ENCODE results near the gene NIF3L1. TPM values are rescaled to one million over a fixed set of nuclear protein-coding genes. Genes with fewer than 3 reads are reported as not detected.

NIF3L1 gene
- total and polyA plus RNA-seq, 9 of the 15 experiments (the other 6 are each of a cell fraction or from before 2014, with no cell fraction given), result 26.7 to 89.5 (median 45.6) TPM

DNA sequence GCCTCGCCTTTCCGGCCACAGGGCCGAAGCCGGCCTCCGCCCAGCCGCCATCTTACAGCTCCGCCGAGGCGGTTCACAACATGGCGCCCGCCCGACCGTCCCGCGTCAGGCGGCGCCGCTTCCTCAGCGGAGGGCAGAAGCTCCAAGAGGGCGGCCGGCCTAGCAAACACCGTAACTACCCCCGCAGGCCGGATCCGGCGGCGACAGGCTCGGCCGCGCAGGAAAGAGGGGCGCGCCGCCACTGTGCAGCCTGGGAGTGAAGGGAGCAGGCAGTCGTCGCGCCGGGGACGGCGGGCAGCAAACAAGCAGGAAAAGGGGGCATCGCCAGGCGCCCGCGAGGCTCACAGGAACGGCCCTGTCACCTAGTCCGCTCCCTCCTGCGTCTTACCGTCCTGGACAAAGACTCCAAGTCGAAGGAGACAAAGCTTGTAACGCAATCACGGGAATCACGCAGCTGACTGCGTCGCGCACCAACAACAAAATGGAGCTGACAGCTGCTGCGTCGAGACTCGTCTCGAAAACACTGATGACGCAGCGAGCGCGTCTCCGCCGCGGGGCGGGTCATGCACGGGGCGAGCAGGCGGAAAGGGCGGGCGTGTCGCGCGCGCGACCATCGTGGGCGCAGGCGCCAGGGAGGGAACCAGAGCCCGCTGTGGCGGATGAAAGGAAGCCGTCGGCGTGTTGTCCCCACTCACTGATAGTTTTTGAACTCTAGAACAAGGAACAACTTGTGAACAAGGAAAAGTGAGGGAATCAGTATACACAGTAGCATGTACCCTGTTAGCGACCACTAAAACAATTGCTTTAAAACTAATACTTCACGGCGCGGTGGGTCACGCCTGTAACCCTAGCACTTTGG is 24.8 kb upstream of the NIF3L1 start, which contains the start of gene CLK1 (continued):
- TF ChIP-seq NCOA2 (IDR thresholded peaks at IDR 0.05; ENCODE audit: partially characterized antibody in 2 of 2) (no peak), HDAC2 (IDR thresholded peaks at IDR 0.05) (no peak), SIN3B (IDR thresholded peaks at IDR 0.05; ENCODE audit: low read depth) (0 out of 2 replicates have a peak, but pooled peaks have one; percentile 34), ZNF23 (CRISPR knock-in tag; IDR thresholded peaks at IDR 0.05) (no peak), MCM3 (IDR thresholded peaks at IDR 0.05) (no peak), CBX5 (IDR thresholded peaks at IDR 0.05; ENCODE audit: borderline replicate concordance, low read depth) (no peak), ZFP1 (CRISPR knock-in tag; IDR thresholded peaks at IDR 0.05) (no peak), ZBTB9 (CRISPR knock-in tag; IDR thresholded peaks at IDR 0.05) (0 out of 2 replicates have a peak, but pooled peaks have one; percentile 30), E2F6 (IDR thresholded peaks at IDR 0.05; ENCODE audit: borderline replicate concordance in 1 of 2, extremely low read depth in 1 of 2, insufficient read depth in 1 of 2, insufficient read length in 1 of 2, low read depth in 1 of 2, low read length in 1 of 2, poor library complexity in 1 of 2, severe bottlenecking in 1 of 2) (peak; percentile 94 to 98), ZBED1 (IDR thresholded peaks at IDR 0.05) (no peak), ZNF589 (CRISPR knock-in tag; IDR thresholded peaks at IDR 0.05; ENCODE audit: low read depth) (peak; percentile 13; the same call in 1 of the 2 replicates), ZNF347 (CRISPR knock-in tag; IDR thresholded peaks at IDR 0.05; ENCODE audit: low read depth) (no peak), TBP (optimal IDR thresholded peaks at IDR 0.05; ENCODE audit: low read depth, low read length) (peak; percentile 95), ZNF212 (CRISPR knock-in tag; IDR thresholded peaks at IDR 0.05) (no peak), KLF1 (tag; IDR thresholded peaks at IDR 0.05) (0 out of 2 replicates have a peak, but pooled peaks have one; percentile 15), ILK (tag; IDR thresholded peaks at IDR 0.05; ENCODE audit: borderline replicate concordance, low read depth) (no peak)
- TF ChIP-seq, protein P1, sequence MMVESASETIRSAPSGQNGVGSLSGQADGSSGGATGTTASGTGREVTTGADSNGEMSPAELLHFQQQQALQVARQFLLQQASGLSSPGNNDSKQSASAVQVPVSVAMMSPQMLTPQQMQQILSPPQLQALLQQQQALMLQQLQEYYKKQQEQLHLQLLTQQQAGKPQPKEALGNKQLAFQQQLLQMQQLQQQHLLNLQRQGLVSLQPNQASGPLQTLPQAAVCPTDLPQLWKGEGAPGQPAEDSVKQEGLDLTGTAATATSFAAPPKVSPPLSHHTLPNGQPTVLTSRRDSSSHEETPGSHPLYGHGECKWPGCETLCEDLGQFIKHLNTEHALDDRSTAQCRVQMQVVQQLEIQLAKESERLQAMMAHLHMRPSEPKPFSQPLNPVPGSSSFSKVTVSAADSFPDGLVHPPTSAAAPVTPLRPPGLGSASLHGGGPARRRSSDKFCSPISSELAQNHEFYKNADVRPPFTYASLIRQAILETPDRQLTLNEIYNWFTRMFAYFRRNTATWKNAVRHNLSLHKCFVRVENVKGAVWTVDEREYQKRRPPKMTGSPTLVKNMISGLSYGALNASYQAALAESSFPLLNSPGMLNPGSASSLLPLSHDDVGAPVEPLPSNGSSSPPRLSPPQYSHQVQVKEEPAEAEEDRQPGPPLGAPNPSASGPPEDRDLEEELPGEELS (CRISPR knock-in tag; IDR thresholded peaks at IDR 0.05; ENCODE audit: borderline replicate concordance), result no peak
- TF ChIP-seq, protein P2, sequence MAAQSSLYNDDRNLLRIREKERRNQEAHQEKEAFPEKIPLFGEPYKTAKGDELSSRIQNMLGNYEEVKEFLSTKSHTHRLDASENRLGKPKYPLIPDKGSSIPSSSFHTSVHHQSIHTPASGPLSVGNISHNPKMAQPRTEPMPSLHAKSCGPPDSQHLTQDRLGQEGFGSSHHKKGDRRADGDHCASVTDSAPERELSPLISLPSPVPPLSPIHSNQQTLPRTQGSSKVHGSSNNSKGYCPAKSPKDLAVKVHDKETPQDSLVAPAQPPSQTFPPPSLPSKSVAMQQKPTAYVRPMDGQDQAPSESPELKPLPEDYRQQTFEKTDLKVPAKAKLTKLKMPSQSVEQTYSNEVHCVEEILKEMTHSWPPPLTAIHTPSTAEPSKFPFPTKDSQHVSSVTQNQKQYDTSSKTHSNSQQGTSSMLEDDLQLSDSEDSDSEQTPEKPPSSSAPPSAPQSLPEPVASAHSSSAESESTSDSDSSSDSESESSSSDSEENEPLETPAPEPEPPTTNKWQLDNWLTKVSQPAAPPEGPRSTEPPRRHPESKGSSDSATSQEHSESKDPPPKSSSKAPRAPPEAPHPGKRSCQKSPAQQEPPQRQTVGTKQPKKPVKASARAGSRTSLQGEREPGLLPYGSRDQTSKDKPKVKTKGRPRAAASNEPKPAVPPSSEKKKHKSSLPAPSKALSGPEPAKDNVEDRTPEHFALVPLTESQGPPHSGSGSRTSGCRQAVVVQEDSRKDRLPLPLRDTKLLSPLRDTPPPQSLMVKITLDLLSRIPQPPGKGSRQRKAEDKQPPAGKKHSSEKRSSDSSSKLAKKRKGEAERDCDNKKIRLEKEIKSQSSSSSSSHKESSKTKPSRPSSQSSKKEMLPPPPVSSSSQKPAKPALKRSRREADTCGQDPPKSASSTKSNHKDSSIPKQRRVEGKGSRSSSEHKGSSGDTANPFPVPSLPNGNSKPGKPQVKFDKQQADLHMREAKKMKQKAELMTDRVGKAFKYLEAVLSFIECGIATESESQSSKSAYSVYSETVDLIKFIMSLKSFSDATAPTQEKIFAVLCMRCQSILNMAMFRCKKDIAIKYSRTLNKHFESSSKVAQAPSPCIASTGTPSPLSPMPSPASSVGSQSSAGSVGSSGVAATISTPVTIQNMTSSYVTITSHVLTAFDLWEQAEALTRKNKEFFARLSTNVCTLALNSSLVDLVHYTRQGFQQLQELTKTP (IDR thresholded peaks at IDR 0.05; ENCODE audit: low read depth in 1 of 2, partially characterized antibody in 2 of 2), result no peak

All from K562 (cell line).